Stimulated activated naive CD8-positive, alpha-beta T cell treated with anti-CD3 and anti-CD28 coated beads, Interleukin-15, Interleukin-2, amounts not matched to agents 100 ng/mL and 50 ng/mL, for 24 hours (primary cell): ENCODE results near the gene CHAMP1.

Experiments used
- H3K27ac Mint-ChIP-seq: one replicate; pipeline ENCODE4 v1.8.0; 2021; ENCODE audit warnings: mild to moderate bottlenecking, mixed read lengths
- H3K27me3 Mint-ChIP-seq: one replicate; pipeline ENCODE4 v1.8.0; 2021; ENCODE audit warnings: mixed read lengths
- H3K36me3 Mint-ChIP-seq: one replicate; pipeline ENCODE4 v1.8.0; 2021; ENCODE audit warnings: low read depth, mixed read lengths
- H3K4me1 Mint-ChIP-seq: one replicate; pipeline ENCODE4 v1.8.0; 2021; ENCODE audit warnings: low read depth, mixed read lengths
- H3K4me3 Mint-ChIP-seq: one replicate; pipeline ENCODE4 v1.8.0; 2021; ENCODE audit warnings: mild to moderate bottlenecking, mixed read lengths
- H3K9me3 Mint-ChIP-seq: one replicate; pipeline ENCODE4 v1.8.0; 2021; ENCODE audit warnings: mixed read lengths

The CHAMP1 gene

DNA sequence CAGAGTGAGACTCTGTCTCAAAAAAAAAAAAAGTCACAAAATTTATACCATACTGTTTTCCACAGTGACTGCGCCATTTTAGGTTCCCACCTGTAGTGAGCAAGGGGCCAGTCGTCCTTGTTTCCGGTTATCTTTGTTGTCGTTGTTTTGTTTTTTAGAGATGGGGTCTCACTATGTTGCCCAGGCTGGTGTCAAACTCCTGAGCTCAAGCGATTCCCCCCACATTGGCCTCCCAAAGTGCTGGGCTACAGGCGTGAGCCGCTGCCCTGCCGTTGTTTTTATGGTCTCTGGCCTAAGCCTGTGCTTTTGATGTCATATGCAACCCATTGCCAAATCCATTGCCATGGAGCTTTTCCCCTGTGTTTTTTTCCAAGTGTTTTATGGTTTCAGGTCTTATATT, 29.6 kb upstream of the CHAMP1 start:
- no peak overlapping the region for H3K27ac Mint-ChIP-seq
- no peak overlapping the region for H3K4me3 Mint-ChIP-seq
- no peaks in the 10 kb centered on the region for H3K27me3 Mint-ChIP-seq
- H3K4me1 Mint-ChIP-seq: peaks cover 40% of the 10 kb centered on the region
- peaks cover 63% of the 10 kb centered on the region for H3K36me3 Mint-ChIP-seq
- H3K9me3 Mint-ChIP-seq: no peaks in the 10 kb centered on the region

DNA sequence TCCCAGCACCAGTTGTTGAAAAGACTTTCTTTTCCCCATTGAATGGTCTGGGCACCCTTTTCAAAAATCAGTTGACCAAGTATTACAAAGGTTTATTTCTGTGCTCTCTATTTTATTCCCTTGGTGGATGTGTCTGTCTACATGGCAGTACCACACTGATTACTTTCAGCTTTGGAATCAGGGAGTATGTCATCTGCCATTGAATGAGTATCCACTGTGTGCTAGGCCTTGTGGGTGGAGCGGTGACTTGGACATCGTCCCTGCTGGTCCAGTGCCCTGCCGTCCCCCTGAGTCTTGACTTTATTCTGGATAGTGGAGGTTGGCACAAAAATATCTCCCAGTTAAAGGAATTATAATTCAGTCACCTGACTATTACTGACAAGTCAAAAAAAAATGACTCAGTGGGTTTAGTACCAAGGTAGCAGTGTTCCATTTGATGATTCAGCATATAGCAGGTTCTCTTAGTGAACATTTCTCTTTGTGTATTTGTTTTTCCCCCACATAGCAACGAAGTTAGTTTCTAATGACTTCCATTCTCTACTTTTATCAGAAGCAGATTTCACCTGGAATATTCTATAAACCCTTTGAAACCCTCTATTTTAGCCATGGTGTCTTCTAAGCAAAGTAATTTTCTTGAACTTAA, 29.0 kb upstream of the CHAMP1 start:
- H3K4me3 Mint-ChIP-seq: no peak overlapping the region
- H3K27ac Mint-ChIP-seq: no peak overlapping the region
- no peaks in the 10 kb centered on the region for H3K9me3 Mint-ChIP-seq
- H3K27me3 Mint-ChIP-seq: no peaks in the 10 kb centered on the region
- H3K4me1 Mint-ChIP-seq: peaks cover 34% of the 10 kb centered on the region
- H3K36me3 Mint-ChIP-seq: peaks cover 60% of the 10 kb centered on the region

DNA sequence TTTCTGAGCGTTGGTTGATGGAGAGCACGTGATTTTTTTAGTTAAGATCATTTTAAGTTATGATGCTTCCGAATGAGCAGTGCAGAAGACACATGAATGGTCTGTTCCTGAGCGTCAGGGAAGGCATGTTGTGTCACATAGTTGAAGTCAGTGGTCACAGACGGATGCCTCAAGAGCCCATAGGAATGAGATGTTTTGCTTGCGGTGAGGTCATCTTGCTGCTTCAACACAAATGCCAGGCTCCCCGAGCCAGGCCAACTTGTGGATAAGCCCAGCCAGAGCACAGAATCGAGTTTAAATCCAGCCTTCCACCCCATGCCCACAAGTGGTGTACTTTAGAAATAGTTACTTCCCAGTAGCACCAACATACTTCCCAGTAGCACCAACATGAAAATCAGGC, 27.5 kb upstream of the CHAMP1 start:
- H3K27me3 Mint-ChIP-seq: no peaks in the 10 kb centered on the region
- H3K36me3 Mint-ChIP-seq: peaks cover 67% of the 10 kb centered on the region
- no peak overlapping the region for H3K4me3 Mint-ChIP-seq
- no peaks in the 10 kb centered on the region for H3K9me3 Mint-ChIP-seq
- peaks cover 26% of the 10 kb centered on the region for H3K4me1 Mint-ChIP-seq
- no peak overlapping the region for H3K27ac Mint-ChIP-seq

DNA sequence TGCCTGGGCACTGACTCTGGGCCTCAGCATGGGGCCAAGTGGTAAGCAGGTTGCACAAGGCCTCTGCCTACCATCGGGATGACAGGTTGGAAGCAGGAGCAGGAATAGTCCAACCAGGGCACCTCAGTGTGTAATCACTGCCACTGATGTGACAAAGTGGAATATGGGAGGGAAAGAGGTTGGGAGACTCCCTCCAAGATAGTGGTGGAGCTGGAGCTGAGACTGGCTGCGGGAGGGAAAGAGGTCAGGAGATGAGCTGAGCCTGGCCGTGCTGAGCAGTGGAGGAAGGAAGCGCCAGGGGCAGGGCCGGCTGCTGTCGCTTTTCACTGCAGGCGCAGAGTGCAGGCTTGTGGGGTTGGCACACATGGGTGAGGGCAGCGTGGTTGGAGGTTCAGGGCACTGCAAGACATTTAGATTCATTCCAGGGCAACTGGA, 26.1 kb upstream of the CHAMP1 start:
- Mint-ChIP-seq H3K36me3 (peaks cover 79% of the 10 kb centered on the region), H3K27me3 (no peaks in the 10 kb centered on the region), H3K27ac (no peak overlapping the region)

DNA sequence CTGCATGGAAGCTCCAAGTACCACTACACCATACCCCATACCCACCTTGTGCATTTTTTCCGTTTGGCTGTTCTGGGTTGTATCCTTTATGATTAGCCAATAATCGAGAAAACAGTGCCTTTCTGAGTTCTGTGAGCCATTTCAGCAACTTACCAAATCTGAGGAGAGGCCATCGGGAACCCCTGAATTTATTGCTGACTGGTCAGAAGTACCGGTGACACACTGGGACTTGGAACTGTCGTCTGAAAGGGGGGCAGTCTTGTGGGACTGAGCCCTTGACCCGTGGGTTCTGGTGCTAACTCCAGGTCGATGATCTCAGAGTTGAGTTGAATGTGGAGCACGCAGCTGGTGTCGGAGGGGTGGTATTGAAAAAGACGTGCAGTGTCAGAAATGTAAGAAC, 17.9 kb upstream of the CHAMP1 start:
- H3K36me3 Mint-ChIP-seq: peaks cover 53% of the 10 kb centered on the region
- H3K9me3 Mint-ChIP-seq: no peaks in the 10 kb centered on the region
- no peak overlapping the region for H3K27ac Mint-ChIP-seq
- H3K4me3 Mint-ChIP-seq: no peak overlapping the region
- peaks cover 5% of the 10 kb centered on the region for H3K4me1 Mint-ChIP-seq
- H3K27me3 Mint-ChIP-seq: no peaks in the 10 kb centered on the region

More for the DNA sequence above, 26.1 kb upstream of the CHAMP1 start:
- peaks cover 20% of the 10 kb centered on the region for H3K4me1 Mint-ChIP-seq
- H3K9me3 Mint-ChIP-seq: no peaks in the 10 kb centered on the region
- H3K4me3 Mint-ChIP-seq: no peak overlapping the region

DNA sequence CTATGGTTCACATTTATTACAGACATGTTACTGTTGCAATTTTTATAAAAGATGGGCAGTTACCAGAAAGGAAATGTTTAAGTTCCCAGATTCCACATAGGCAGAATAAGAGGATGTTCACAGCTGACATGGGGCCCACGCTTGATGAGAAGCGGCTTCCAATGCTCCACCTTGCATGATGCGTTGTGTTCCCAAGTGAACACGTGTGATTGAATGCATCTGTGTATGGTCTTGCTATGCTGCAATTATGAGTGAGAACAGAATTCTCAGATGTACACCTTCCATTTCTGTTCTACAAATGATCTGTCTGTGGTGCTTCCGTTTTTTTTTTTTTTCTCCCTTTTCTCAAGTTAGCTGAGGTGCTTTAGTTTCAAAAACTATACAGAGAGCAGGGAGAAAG, 17.4 kb upstream of the CHAMP1 start:
- Mint-ChIP-seq H3K36me3 (peaks cover 53% of the 10 kb centered on the region), H3K27ac (no peak overlapping the region), H3K9me3 (no peaks in the 10 kb centered on the region), H3K27me3 (no peaks in the 10 kb centered on the region), H3K4me3 (no peak overlapping the region), H3K4me1 (peaks cover 5% of the 10 kb centered on the region)

DNA sequence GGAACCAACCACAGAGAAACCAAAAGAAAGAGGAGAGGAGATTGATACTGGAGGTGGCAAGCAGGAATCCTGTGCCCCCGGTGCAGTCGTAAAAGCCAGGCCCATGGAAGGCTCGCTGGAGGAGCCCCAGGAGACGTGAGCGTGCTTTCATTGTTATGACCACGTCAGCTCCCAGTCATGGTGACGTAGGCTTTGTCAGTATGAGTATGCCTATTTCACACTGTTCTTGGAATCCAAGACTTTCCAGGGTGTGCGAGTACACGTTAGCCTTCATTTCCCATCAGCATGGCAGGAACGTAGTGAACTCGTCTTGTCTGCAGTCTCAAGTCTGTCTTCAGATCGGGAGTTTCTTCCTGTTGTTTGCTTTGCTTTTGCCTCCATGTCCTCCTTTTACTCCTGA, 15.4 kb upstream of the CHAMP1 start:
- H3K36me3 Mint-ChIP-seq: peaks cover 43% of the 10 kb centered on the region

DNA sequence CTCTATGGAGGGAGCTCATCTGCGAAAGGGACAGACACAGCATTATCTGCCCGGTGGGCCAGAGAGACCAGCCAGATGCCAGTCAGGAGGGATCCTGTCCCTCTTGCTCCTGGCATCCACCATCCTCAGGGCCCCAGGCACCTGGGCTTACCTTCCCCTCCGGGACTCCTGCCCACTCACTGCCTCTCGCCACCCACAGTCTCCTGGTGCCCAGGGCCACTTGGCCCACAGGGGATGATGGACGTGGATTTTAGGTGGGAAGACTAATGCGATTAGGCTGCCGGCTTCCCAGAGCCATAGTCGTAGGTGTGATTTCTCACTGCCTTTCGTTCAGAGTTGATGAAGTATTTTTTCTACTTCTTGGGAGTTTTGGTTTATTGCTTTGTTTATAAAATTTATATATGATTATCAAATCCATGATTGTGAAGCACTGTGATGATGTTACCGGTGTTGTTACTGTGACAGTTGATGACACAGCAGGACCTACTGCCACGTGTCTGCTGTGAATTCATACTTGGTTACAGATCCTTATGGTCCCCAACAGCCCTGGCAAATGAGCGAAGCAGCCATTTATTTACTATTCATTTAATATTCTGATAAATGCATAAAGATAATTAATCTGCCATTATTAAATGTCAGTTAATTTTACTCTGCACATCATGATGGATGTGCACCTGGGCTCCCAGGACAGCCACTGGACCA, 14.5 kb upstream of the CHAMP1 start:
- H3K4me3 Mint-ChIP-seq: no peak overlapping the region
- no peaks in the 10 kb centered on the region for H3K27me3 Mint-ChIP-seq
- peaks cover 46% of the 10 kb centered on the region for H3K36me3 Mint-ChIP-seq
- no peaks in the 10 kb centered on the region for H3K9me3 Mint-ChIP-seq
- H3K27ac Mint-ChIP-seq: no peak overlapping the region
- no peaks in the 10 kb centered on the region for H3K4me1 Mint-ChIP-seq

More for the DNA sequence above, 15.4 kb upstream of the CHAMP1 start:
- Mint-ChIP-seq H3K4me3 (no peak overlapping the region), H3K27me3 (no peaks in the 10 kb centered on the region), H3K4me1 (no peaks in the 10 kb centered on the region), H3K27ac (no peak overlapping the region), H3K9me3 (no peaks in the 10 kb centered on the region)

DNA sequence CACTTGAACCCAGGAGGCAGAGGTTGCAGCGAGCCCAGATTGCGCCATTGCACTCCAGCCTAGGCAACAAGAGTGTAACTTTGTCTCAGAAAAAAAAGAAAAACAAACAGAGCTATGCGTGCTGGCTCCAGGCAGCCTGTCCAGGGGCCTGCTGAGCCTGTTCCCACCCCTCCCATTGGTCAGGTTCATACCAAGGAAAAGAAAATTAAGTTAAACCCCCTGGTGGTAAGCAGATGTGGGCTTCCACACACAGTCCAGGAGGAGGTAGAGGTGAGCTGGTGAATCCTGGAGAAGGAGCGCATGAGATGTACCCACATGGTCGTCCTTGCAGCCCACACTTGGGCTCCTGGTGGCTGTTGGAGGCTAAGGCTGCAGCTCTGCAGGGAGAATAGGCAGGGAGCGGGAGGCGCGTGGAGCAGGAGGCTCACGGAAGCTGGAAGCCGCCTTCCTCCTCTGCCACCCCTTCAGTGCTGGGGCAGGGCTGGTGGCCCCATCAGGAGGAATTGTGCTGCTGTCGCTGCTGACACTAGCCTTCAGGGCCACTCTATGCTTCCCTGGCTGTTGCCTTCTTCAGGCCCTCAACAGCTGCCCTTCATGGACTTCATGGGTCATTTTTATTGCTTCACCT, 10.5 kb upstream of the CHAMP1 start:
- no peak overlapping the region for H3K27ac Mint-ChIP-seq
- H3K36me3 Mint-ChIP-seq: peaks cover 51% of the 10 kb centered on the region
- no peaks in the 10 kb centered on the region for H3K9me3 Mint-ChIP-seq

DNA sequence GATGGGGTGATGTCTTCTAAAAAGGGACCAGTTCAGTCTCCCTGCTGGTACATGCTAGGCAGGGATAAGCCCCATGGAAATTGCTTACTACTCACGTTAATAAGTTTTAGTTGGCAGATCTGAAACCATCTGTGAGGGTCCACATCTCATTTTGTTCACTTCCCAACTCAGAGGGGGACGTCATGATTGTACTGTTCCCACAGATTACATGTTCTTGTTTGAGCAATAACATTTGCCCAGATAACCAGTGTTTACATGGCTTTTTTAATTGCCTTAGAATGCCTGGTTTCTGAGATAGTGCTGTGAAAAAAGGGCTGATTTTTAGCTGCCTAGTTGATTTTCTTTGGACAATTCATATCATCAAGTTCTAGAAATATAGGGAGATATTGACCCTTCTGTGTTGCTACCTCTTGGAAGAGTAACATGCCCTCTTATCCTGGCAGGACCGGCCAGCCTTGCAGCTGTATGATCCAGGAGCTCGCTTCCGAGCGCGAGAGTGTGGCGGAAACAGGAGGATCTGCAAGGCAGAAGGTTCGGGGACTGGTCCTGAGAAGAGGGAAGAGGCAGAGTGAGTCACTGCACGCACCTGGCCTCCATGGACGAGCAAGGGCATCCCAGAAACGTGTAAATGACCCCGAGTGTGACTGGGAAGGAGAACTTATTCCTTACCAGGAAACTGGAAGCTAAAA, 9.8 kb upstream of the CHAMP1 start:
- no peak overlapping the region for H3K27ac Mint-ChIP-seq
- H3K36me3 Mint-ChIP-seq: peaks cover 44% of the 10 kb centered on the region
- no peaks in the 10 kb centered on the region for H3K9me3 Mint-ChIP-seq
- no peak overlapping the region for H3K4me3 Mint-ChIP-seq
- no peaks in the 10 kb centered on the region for H3K27me3 Mint-ChIP-seq
- H3K4me1 Mint-ChIP-seq: no peaks in the 10 kb centered on the region

More for the DNA sequence above, 10.5 kb upstream of the CHAMP1 start:
- no peaks in the 10 kb centered on the region for H3K4me1 Mint-ChIP-seq
- H3K27me3 Mint-ChIP-seq: no peaks in the 10 kb centered on the region
- no peak overlapping the region for H3K4me3 Mint-ChIP-seq

DNA sequence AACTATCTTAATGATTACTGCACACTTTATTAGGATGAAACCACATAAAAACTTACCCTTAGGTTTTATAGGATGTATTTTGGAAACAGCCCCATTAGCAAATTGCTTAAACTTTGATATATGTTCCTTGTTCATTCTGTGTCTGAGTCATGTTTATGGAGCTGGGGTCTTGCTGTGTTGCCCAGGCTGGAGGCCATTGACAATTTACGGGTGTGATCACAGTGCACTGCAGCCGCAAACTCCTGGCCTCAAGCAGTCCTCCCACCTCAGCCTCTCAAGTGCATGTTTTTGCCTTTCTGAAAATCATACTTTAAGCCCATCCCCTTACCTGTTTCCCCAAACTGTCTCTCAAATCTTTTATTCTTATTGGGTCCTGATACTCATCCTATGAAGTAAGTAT, 5.2 kb upstream of the CHAMP1 start:
- no peaks in the 10 kb centered on the region for H3K9me3 Mint-ChIP-seq
- peaks cover 14% of the 10 kb centered on the region for H3K4me1 Mint-ChIP-seq
- H3K4me3 Mint-ChIP-seq: no peak overlapping the region
- H3K36me3 Mint-ChIP-seq: peaks cover 24% of the 10 kb centered on the region
- H3K27ac Mint-ChIP-seq: no peak overlapping the region
- H3K27me3 Mint-ChIP-seq: no peaks in the 10 kb centered on the region

DNA sequence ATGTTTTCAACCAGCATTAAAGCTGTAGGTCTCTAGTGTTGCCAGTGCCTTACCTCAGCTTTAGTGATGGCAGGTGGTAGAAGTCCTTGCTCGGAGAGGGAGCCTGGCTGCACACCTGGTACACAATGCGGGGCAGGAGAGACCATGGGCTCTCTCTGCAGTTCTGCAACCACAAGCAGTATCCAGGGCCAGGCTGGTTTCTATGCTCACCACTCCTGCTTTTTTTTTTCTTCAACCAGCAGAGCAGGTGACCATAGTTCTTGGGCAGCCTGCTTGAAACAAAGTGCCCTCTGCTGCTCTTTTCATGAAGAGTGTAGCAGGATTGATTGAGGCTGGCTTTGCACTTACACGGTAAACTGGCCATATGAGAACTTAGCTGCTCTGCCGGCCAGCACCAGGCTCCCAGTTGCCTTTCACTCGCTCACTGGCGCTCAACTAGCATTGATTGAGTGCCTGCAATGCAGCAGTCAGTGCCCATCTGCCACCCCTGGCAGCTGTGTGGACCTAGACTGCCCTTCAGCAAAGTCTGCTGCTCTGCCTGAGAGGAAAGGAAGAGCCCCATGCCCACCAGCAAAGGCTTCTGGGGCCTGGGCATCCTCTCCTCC, 4.4 kb upstream of the CHAMP1 start:
- Mint-ChIP-seq H3K27me3 (no peaks in the 10 kb centered on the region), H3K9me3 (no peaks in the 10 kb centered on the region), H3K36me3 (peaks cover 19% of the 10 kb centered on the region), H3K4me1 (peaks cover 16% of the 10 kb centered on the region), H3K4me3 (no peak overlapping the region), H3K27ac (no peak overlapping the region)

DNA sequence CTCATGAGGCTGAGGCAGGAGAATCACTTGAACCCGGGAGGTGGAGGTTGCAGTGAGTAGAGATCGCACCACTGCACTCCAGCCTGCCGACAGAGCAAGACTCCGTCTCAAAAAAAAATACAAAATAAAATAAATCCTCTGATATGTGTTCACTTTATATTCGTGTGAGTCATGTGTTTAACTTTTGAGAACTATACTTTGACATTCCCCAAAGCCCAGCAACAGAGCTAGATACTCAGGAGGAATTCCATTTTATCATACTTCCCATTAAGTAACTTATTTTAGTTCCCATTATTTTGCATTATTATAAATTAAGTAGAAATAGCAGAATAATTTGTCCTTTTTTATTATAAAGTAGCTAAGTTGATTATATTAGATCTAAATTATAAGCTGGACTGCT, 3.3 kb upstream of the CHAMP1 start:
- peaks cover 24% of the 10 kb centered on the region for H3K36me3 Mint-ChIP-seq
- H3K27ac Mint-ChIP-seq: no peak overlapping the region
- H3K9me3 Mint-ChIP-seq: no peaks in the 10 kb centered on the region
- H3K27me3 Mint-ChIP-seq: no peaks in the 10 kb centered on the region
- no peak overlapping the region for H3K4me3 Mint-ChIP-seq
- peaks cover 27% of the 10 kb centered on the region for H3K4me1 Mint-ChIP-seq

DNA sequence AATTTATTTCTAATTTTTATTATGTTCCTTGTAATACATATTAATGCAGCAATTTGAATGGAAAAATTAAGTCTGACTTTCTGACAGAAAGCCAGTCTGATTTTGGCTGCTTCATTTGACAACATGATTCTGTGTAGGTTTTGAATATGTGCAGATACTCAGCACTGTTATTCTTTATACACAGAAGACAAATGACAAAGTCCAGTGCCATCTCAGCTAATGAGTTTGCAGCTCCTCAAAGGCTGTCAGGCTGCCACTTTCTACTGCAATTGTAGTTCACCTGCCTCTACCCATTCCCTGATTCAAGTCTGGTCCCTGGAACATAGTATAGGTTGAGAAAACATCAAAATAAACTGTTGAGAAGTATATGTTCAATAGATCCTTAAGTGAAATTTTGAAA, 2.9 kb upstream of the CHAMP1 start:
- H3K36me3 Mint-ChIP-seq: peaks cover 20% of the 10 kb centered on the region
- peaks cover 31% of the 10 kb centered on the region for H3K4me1 Mint-ChIP-seq

DNA sequence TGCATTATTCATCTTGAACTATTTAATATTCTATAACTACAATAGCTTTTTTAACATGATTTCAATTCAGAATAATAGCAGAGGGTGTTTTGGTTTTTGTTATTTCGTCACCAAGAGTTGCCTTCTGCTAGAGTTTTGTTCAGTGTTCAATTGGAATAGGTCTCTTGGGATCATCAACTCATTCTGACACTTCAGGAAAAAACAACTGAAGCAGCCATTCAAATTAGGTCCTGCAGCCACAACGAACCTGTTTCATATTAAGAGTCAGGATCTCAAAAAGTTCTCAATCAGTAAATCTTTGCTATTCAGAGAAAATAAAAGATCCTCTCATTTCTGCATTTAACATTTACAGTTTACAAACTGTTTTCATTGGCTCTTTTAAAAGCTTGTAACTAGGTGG, 2.4 kb upstream of the CHAMP1 start:
- H3K36me3 Mint-ChIP-seq: peaks cover 14% of the 10 kb centered on the region
- H3K4me1 Mint-ChIP-seq: peaks cover 34% of the 10 kb centered on the region
- no peaks in the 10 kb centered on the region for H3K9me3 Mint-ChIP-seq
- H3K27me3 Mint-ChIP-seq: no peaks in the 10 kb centered on the region
- H3K4me3 Mint-ChIP-seq: no peak overlapping the region
- H3K27ac Mint-ChIP-seq: no peak overlapping the region

More for the DNA sequence above, 2.9 kb upstream of the CHAMP1 start:
- no peaks in the 10 kb centered on the region for H3K9me3 Mint-ChIP-seq
- no peaks in the 10 kb centered on the region for H3K27me3 Mint-ChIP-seq
- H3K4me3 Mint-ChIP-seq: no peak overlapping the region
- no peak overlapping the region for H3K27ac Mint-ChIP-seq
